T-helper 17 cell (primary cell): ENCODE results near the gene PRPS1L1. TPM values are rescaled to one million over a fixed set of nuclear protein-coding genes. Genes with fewer than 3 reads are reported as not detected.

Source experiments
- ATAC-seq: fragments of 150-1000 bp; cut with Tn5 transposase; 2 replicates; pipeline ENCODE4 v1.10.0; 2021; ENCODE audit warnings: mild to moderate bottlenecking, moderate library complexity
- DNase-seq, 3 donors: peaks; one replicate each; pipeline versions ENCODE4 v3.0.0 to v3.0.0-alpha.2; 2020 to 2021
- H3K9me3 ChIP-seq: one replicate; pipeline ENCODE4 v1.7.0; 2013; ENCODE audit warnings: low read length, mild to moderate bottlenecking; ENCODE audit not compliant: control insufficient read depth, poor library complexity, severe bottlenecking
- H3K27ac Mint-ChIP-seq: one replicate; pipeline ENCODE4 v1.8.0; 2022; ENCODE audit warnings: mild to moderate bottlenecking, moderate library complexity, mixed read lengths
- H3K27me3 Mint-ChIP-seq: one replicate; pipeline ENCODE4 v1.8.0; 2022; ENCODE audit warnings: mixed read lengths
- H3K36me3 Mint-ChIP-seq: one replicate; pipeline ENCODE4 v1.8.0; 2022; ENCODE audit warnings: low read depth, mixed read lengths
- H3K4me1 Mint-ChIP-seq: one replicate; pipeline ENCODE4 v1.8.0; 2022; ENCODE audit warnings: mild to moderate bottlenecking, mixed read lengths
- H3K4me3 Mint-ChIP-seq: one replicate; pipeline ENCODE4 v1.8.0; 2022; ENCODE audit warnings: mild to moderate bottlenecking, moderate library complexity, mixed read lengths
- total RNA-seq, 4 donors: library from RNA in 2 of 4; stranded (reverse) in 2 of 4; gene quantifications; one replicate each; pipeline ENCODE4 v1.2.3 and lab custom pipeline; 2022 to 2026

Gene PRPS1L1
- total RNA-seq, 2 donors from 2014 or later: not detected

DNA sequence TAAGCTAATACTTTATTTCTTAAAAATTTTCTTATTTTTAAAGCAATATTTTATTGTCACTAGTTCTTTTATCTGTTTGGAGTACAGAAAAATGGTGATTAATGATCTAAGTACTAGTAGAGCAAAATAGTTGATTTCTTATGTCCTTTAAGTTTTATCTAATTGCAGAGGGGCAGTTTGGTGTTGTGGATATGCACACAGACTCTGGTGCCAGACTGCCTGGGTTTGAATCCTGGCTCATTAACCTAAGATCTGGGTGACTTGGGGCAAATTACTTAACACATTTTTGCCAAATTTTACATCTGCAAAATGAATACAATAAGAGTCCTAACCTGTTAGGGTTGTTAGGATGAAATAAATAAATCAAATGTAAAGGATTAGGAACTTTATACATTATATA lies 10.7 kb upstream of the PRPS1L1 start:
- Mint-ChIP-seq H3K27me3 (peaks cover 4% of the 10 kb centered on the region), H3K4me3 (no peak overlapping the region), H3K36me3 (no peaks in the 10 kb centered on the region), H3K27ac (no peak overlapping the region), H3K4me1 (no peaks in the 10 kb centered on the region)
- no peaks in the 10 kb centered on the region for H3K9me3 ChIP-seq
- DNase-seq: no peak
- no peak for ATAC-seq

- no peaks in the 10 kb centered on the region for H3K36me3 Mint-ChIP-seq
- ATAC-seq: no peak
- peaks cover 4% of the 10 kb centered on the region for H3K27me3 Mint-ChIP-seq
- no peaks in the 10 kb centered on the region for H3K4me1 Mint-ChIP-seq
- H3K9me3 ChIP-seq: no peaks in the 10 kb centered on the region
- no peak overlapping the region for H3K27ac Mint-ChIP-seq
- no peak overlapping the region for H3K4me3 Mint-ChIP-seq
- DNase-seq: no peak
These were observed 10.0 kb upstream of the PRPS1L1 start for GRCh38 chr7:18037609-18038008.

- Mint-ChIP-seq H3K27me3 (peaks cover 4% of the 10 kb centered on the region), H3K27ac (no peak overlapping the region), H3K36me3 (no peaks in the 10 kb centered on the region), H3K4me1 (no peaks in the 10 kb centered on the region), H3K4me3 (no peak overlapping the region)
- DNase-seq (no peak), ATAC-seq (no peak)
- no peaks in the 10 kb centered on the region for H3K9me3 ChIP-seq
These were observed 9.1 kb upstream of the PRPS1L1 start for GRCh38 chr7:18036783-18037182.

GRCh38 chr7:18030758-18031157 lies 3.1 kb upstream of the PRPS1L1 start:
- H3K4me3 Mint-ChIP-seq: no peak overlapping the region
- H3K27me3 Mint-ChIP-seq: peaks cover 5% of the 10 kb centered on the region
- DNase-seq: no peak
- ATAC-seq: no peak
- no peak overlapping the region for H3K27ac Mint-ChIP-seq
- no peaks in the 10 kb centered on the region for H3K4me1 Mint-ChIP-seq
- H3K36me3 Mint-ChIP-seq: no peaks in the 10 kb centered on the region
- no peaks in the 10 kb centered on the region for H3K9me3 ChIP-seq

DNA sequence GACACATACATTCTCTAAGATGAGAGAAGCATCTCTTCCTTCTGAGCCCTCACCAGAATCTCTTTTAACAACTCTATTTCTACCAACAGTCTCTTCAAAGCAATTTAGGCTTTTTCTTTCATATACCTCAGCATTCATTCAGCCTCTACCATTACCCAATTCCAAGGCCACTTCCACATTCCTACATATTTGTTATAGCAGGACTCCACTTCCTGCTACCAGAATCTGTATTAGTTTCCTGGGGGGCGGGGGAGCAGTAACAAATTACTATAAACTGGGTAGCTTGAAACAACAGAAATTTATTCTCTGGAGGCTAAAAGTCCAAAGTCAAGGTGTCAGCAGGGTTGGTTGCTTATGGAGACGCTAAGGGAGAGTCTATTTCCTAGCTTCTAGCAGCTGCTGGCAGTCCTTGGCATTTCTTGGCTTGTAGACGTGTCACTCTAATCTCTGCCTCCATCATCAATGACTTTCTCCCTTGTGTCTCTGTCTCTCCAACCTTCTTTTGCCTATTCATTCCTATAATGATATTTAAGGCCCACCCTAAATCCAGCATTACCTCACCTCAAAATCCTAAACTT lies 7.4 kb downstream of the PRPS1L1 start:
- Mint-ChIP-seq H3K4me3 (no peak overlapping the region), H3K36me3 (no peaks in the 10 kb centered on the region), H3K27ac (no peak overlapping the region), H3K27me3 (peaks cover 19% of the 10 kb centered on the region), H3K4me1 (no peaks in the 10 kb centered on the region)
- H3K9me3 ChIP-seq: no peaks in the 10 kb centered on the region
- DNase-seq: no peak
- no peak for ATAC-seq

DNA sequence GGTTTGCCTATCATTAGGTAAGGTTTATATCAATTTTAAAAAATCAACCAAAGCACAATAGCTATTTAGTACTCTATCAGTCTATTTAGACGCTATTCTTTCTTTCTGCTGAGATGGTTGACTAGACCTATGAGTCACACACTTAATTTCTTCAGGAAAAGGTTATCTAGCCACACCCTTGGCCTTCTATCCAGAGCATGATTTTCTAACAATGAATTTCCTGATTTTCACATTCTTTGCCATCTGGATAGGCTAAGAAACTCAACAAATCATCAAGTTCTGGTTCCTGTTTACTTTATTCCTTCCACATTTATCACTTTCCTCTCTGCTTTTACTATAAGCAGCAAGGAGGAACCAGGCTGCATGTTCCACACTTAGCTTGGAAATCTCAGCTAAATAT lies 8.1 kb downstream of the PRPS1L1 start:
- H3K9me3 ChIP-seq: no peaks in the 10 kb centered on the region
- Mint-ChIP-seq H3K27me3 (peaks cover 22% of the 10 kb centered on the region), H3K36me3 (no peaks in the 10 kb centered on the region), H3K4me1 (no peaks in the 10 kb centered on the region), H3K4me3 (no peak overlapping the region), H3K27ac (no peak overlapping the region)
- ATAC-seq (no peak), DNase-seq (no peak)

DNA sequence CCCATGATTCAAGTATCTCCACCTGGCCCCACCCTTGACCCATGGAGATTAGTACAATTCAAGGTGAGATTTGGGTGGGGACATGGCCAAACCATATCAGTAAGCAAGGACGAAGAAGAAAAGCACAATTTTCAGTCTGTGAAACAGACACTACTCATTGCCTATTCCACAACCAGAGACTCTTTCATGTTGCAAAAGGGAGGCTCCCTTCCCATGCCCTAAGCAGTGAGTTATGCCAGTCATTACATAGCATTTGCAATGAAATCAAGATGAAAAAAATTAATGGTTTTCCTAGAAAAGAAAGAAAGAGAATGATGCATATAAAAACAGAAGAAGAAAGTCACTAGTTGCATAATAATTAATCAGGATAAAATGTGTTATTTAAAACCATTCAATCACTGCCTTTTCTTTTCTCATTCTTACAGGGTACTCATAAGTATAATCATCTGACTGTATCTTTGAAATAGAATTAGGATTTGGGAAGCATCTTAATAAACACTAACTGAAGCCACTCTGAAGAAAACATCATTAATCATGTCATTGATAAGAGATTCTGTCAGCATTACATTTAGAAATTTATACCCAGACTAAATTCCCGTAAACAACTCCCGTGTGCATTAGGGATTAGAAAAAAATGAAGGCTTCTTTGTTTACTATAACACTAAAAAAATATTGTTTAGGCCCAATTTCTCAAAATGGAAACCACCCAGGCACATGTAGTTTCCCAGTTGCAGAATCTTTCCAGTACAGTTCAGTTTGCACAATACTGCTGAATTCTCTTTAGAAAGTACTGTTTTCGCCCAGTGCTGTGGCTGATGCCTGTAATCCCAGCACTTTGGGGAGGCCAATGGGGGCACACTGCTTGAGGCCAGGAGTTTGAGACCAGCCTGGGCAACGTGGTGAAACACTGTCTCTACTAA lies 9.1 kb downstream of the PRPS1L1 start:
- H3K36me3 Mint-ChIP-seq: no peaks in the 10 kb centered on the region
- ATAC-seq: no peak

DNA sequence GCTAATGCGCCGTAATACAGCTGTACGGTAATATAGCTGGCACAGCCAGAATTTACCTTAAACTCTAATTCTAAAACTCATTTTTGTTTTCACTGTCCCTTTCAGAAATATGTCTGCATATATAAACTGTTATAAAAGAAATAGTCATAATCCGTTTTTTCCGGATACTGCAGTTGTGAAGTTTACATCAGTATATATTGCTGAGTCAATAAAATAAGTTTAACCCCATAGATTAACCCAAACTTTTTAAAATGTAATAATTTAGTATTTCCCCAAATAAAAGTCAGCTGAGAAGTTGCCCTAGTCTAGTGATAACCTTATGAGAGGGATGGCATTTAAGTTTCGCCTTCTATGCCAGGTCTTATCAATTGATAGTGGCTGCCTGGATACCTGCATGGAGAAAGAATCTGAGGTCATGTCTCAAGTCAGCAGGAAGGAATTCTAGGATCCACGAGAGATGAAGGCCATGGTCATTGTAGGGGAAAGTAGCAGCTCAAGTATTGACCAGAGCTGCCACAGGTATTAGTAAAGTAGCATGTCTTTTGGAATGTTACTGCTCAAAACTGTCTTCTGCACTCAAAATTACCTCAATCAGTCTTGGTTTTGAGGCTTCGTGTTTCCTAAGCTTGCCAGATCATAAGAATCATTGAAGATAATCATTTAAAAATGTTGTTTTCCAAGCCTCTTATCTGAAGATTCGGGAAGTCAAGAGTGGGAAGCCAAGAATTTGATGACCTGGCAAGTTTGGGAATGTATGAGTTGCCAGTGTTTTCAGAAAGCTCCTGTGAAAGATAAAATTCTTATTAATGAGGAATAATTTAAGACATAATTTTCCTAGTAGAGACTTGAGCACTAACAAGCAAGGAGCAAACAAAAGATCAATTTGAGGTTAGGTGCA lies 10.8 kb downstream of the PRPS1L1 start:
- DNase-seq: no peak
- no peak overlapping the region for H3K4me3 Mint-ChIP-seq
- H3K9me3 ChIP-seq: no peaks in the 10 kb centered on the region
- ATAC-seq: no peak
- H3K36me3 Mint-ChIP-seq: no peaks in the 10 kb centered on the region
- H3K27ac Mint-ChIP-seq: no peak overlapping the region
- H3K27me3 Mint-ChIP-seq: peaks cover 33% of the 10 kb centered on the region
- H3K4me1 Mint-ChIP-seq: no peaks in the 10 kb centered on the region

More for the DNA sequence above, 9.1 kb downstream of the PRPS1L1 start:
- H3K9me3 ChIP-seq: no peaks in the 10 kb centered on the region
- no peak overlapping the region for H3K27ac Mint-ChIP-seq
- H3K4me1 Mint-ChIP-seq: no peaks in the 10 kb centered on the region
- DNase-seq: no peak
- H3K4me3 Mint-ChIP-seq: no peak overlapping the region
- H3K27me3 Mint-ChIP-seq: peaks cover 28% of the 10 kb centered on the region

GRCh38 chr7:18013936-18014335 lies 13.7 kb downstream of the PRPS1L1 start:
- H3K9me3 ChIP-seq: no peaks in the 10 kb centered on the region
- ATAC-seq: no peak
- Mint-ChIP-seq H3K27me3 (peaks cover 39% of the 10 kb centered on the region), H3K36me3 (no peaks in the 10 kb centered on the region), H3K27ac (no peak overlapping the region), H3K4me3 (no peak overlapping the region), H3K4me1 (no peaks in the 10 kb centered on the region)
- no peak for DNase-seq

- no peaks in the 10 kb centered on the region for H3K9me3 ChIP-seq
- ATAC-seq: no peak
- Mint-ChIP-seq H3K27me3 (peaks cover 7% of the 10 kb centered on the region), H3K36me3 (peaks cover 2% of the 10 kb centered on the region), H3K27ac (no peak overlapping the region), H3K4me3 (no peak overlapping the region), H3K4me1 (no peaks in the 10 kb centered on the region)
- no peak for DNase-seq
These were observed 23.3 kb downstream of the PRPS1L1 start for GRCh38 chr7:18004372-18004771.

DNA sequence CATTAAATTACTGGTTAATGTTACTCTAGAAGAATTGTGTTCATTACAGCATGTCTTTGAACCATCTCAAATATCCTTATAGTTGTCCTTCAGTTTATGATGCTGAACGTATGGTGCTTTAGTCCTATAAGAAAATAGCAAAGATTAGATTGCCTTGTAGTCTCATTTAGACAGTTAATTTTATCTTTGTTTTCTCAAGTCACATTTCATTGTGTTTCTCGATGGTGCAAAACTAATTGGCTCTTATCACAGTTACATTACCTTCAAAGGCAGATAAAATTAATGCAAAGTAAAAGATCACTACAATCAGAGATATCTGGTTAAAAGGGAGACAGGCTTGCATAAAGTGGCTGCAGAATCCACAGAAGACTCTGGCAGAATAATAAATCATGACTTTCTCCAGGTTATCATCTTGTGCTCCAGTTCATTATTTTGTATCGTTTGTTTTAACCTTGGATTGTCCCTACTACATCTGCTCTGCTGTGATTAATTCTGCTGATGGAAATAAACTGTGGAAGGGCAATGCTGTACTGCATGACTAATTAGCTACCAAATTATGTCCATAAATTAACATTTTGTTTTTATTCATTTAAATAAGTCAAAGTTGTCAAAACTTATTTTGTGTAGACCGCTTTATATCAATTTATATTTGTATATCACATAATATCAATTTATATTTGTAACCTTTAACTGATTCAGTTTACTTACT lies 24.2 kb downstream of the PRPS1L1 start:
- peaks cover 3% of the 10 kb centered on the region for H3K36me3 Mint-ChIP-seq
- H3K27ac Mint-ChIP-seq: no peak overlapping the region
- peaks cover 7% of the 10 kb centered on the region for H3K27me3 Mint-ChIP-seq
- DNase-seq: no peak
- H3K9me3 ChIP-seq: no peaks in the 10 kb centered on the region
- H3K4me1 Mint-ChIP-seq: no peaks in the 10 kb centered on the region
- ATAC-seq: no peak
- H3K4me3 Mint-ChIP-seq: no peak overlapping the region

DNA sequence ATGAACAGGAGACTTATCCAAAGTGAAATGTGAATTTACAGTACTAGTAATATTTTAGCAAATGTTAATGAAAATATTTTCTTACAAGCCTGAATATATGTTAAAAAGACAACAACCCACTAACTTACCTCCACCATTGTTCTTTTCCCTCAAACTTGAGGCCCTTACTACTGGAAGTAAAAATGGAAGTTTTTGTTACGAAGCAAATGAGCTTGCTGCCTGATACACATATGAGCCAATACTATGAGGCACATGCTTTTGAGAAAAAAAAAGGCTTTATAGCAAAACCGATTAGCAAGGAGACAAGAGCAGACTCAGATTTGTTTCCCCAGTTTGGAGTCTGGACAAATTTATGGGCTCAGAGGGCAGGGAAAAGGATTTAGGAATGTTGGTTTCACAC lies 29.0 kb downstream of the PRPS1L1 start:
- no peaks in the 10 kb centered on the region for H3K9me3 ChIP-seq
- no peak overlapping the region for H3K27ac Mint-ChIP-seq
- H3K36me3 Mint-ChIP-seq: peaks cover 3% of the 10 kb centered on the region
- H3K4me3 Mint-ChIP-seq: no peak overlapping the region
- no peaks in the 10 kb centered on the region for H3K27me3 Mint-ChIP-seq
- no peak for DNase-seq
- no peaks in the 10 kb centered on the region for H3K4me1 Mint-ChIP-seq
- ATAC-seq: no peak
